ENCODE measurements around the gene RPL36AL. TPM values are rescaled to one million over a fixed set of nuclear protein-coding genes. Genes with fewer than 3 reads are reported as not detected.
A peak's percentile ranks its signal among the peaks of the same experiment; 100 is the strongest.
"Not testable (repeated sequence)": the region's sequence is repeated elsewhere in the genome, so short reads cannot be mapped to it uniquely, and the experiment has no call there.

RPL36AL gene
- total and polyA plus RNA-seq, 2 experiments from 2014 or later: 92.5 to 253 TPM

GRCh38 chr14:49621114-49621881 is 872 bp upstream of the RPL36AL start:
- Histone ChIP-seq H3K9ac (peak overlapping the region; percentile 94), H3K27me3 (replicated peaks; ENCODE audit: insufficient read depth) (no peaks in the 10 kb centered on the region), H3K79me2 (ENCODE audit: insufficient read depth) (peaks cover 95% of the 10 kb centered on the region), H3K9me3 (ENCODE audit: low read depth) (no peaks in the 10 kb centered on the region), H3K4me2 (ENCODE audit: unreplicated experiment) (peak overlapping the region; percentile 90), H3K4me3 (peak overlapping the region; percentile 90), H2AFZ (peak overlapping the region; percentile 76), H4K20me1 (ENCODE audit: insufficient read depth) (no peaks in the 10 kb centered on the region), H3K36me3 (ENCODE audit: low read depth) (peaks cover 21% of the 10 kb centered on the region), H3F3A (ENCODE audit: insufficient read depth) (peaks cover 55% of the 10 kb centered on the region), H3K27ac (peak overlapping the region; percentile 96), H3K4me1 (ENCODE audit: insufficient read depth) (peaks cover 51% of the 10 kb centered on the region), H3K9me2 (ENCODE audit: insufficient read depth) (no peaks in the 10 kb centered on the region)
- no peak for TF ChIP-seq EZH2phosphoT487 (IDR thresholded peaks at IDR 0.05; ENCODE audit: insufficient read depth, low read depth)
- no peak for TF ChIP-seq EZH2 (IDR thresholded peaks at IDR 0.05; ENCODE audit: insufficient read depth, poor library complexity, severe bottlenecking)
- in situ Hi-C loops (cut with MboI): no loop called here
- peak; percentile 76 for DNase-seq
- WGBS, 2 experiments (ENCODE audit: low coverage in 1 of 2, low lambda C conversion rate in 2 of 2, missing lambda C conversion rate in 2 of 2): 4 to 5% methylated on average over 54 to 65 of the region's 65 CpGs

- Histone ChIP-seq H3K9me2 (ENCODE audit: insufficient read depth) (no peaks in the 10 kb centered on the region), H3K4me3 (peak overlapping the region; percentile 90), H3K27me3 (replicated peaks; ENCODE audit: insufficient read depth) (no peaks in the 10 kb centered on the region), H3F3A (ENCODE audit: insufficient read depth) (peaks cover 63% of the 10 kb centered on the region), H3K36me3 (ENCODE audit: low read depth) (peaks cover 18% of the 10 kb centered on the region), H3K27ac (peak overlapping the region; percentile 96), H3K9me3 (ENCODE audit: low read depth) (no peaks in the 10 kb centered on the region), H3K4me2 (ENCODE audit: unreplicated experiment) (peak overlapping the region; percentile 85), H4K20me1 (ENCODE audit: insufficient read depth) (no peaks in the 10 kb centered on the region), H3K9ac (peak overlapping the region; percentile 94), H2AFZ (peak overlapping the region; percentile 75), H3K79me2 (ENCODE audit: insufficient read depth) (peaks cover 83% of the 10 kb centered on the region), H3K4me1 (ENCODE audit: insufficient read depth) (peaks cover 51% of the 10 kb centered on the region)
- 5 to 6% methylated on average over 11 of the region's 11 CpGs for WGBS, 2 experiments (ENCODE audit: low coverage in 1 of 2, low lambda C conversion rate in 2 of 2, missing lambda C conversion rate in 2 of 2)
- in situ Hi-C loops (cut with MboI): no loop called here
- TF ChIP-seq EZH2phosphoT487 (IDR thresholded peaks at IDR 0.05; ENCODE audit: insufficient read depth, low read depth): no peak
- DNase-seq: peak; percentile 19
These were observed 696 bp downstream of the RPL36AL start for GRCh38 chr14:49619730-49620129.

- H4K20me1 ChIP-seq (ENCODE audit: insufficient read depth); H3K9me3 ChIP-seq (ENCODE audit: low read depth); H3K9me2 ChIP-seq (ENCODE audit: insufficient read depth); H3K27me3 ChIP-seq (replicated peaks; ENCODE audit: insufficient read depth); in situ Hi-C loops (cut with MboI); H2AFZ ChIP-seq; DNase-seq: not testable (repeated sequence)
- Histone ChIP-seq H3K4me3 (peak overlapping the region; percentile 90), H3F3A (ENCODE audit: insufficient read depth) (peaks cover 63% of the 10 kb centered on the region), H3K4me2 (ENCODE audit: unreplicated experiment) (peak overlapping the region; percentile 85), H3K4me1 (ENCODE audit: insufficient read depth) (peaks cover 49% of the 10 kb centered on the region), H3K79me2 (ENCODE audit: insufficient read depth) (peaks cover 79% of the 10 kb centered on the region), H3K27ac (peak overlapping the region; percentile 96), H3K9ac (peak overlapping the region; percentile 94), H3K36me3 (ENCODE audit: low read depth) (peaks cover 18% of the 10 kb centered on the region)
- WGBS, 2 experiments (ENCODE audit: low coverage in 1 of 2, low lambda C conversion rate in 2 of 2, missing lambda C conversion rate in 2 of 2): 81 to 84% methylated on average over 18 to 19 of the region's 19 CpGs
These were observed 1.2 kb downstream of the RPL36AL start for GRCh38 chr14:49619273-49619672.

- H3K79me2 ChIP-seq (ENCODE audit: insufficient read depth): peaks cover 70% of the 10 kb centered on the region
- no peaks in the 10 kb centered on the region for H4K20me1 ChIP-seq (ENCODE audit: insufficient read depth)
- DNase-seq: no peak
- no peaks in the 10 kb centered on the region for H3K9me2 ChIP-seq (ENCODE audit: insufficient read depth)
- H3K4me2 ChIP-seq (ENCODE audit: unreplicated experiment): peak overlapping the region; percentile 85
- peaks cover 53% of the 10 kb centered on the region for H3F3A ChIP-seq (ENCODE audit: insufficient read depth)
- H3K9ac ChIP-seq: no peak overlapping the region
- TF ChIP-seq EZH2phosphoT487 (IDR thresholded peaks at IDR 0.05; ENCODE audit: insufficient read depth, low read depth) (no peak), EZH2 (IDR thresholded peaks at IDR 0.05; ENCODE audit: insufficient read depth, poor library complexity, severe bottlenecking) (no peak)
- no peaks in the 10 kb centered on the region for H3K27me3 ChIP-seq (replicated peaks; ENCODE audit: insufficient read depth)
- in situ Hi-C loops (cut with MboI): no loop called here
- no peaks in the 10 kb centered on the region for H3K9me3 ChIP-seq (ENCODE audit: low read depth)
- H3K4me1 ChIP-seq (ENCODE audit: insufficient read depth): peaks cover 36% of the 10 kb centered on the region
- 91 to 93% methylated on average over 6 of the region's 6 CpGs for WGBS, 2 experiments (ENCODE audit: low coverage in 1 of 2, low lambda C conversion rate in 2 of 2, missing lambda C conversion rate in 2 of 2)
- H2AFZ ChIP-seq: no peak overlapping the region
- peak overlapping the region; percentile 66 for H3K27ac ChIP-seq
- peaks cover 18% of the 10 kb centered on the region for H3K36me3 ChIP-seq (ENCODE audit: low read depth)
- H3K4me3 ChIP-seq: peak overlapping the region; percentile 46; the same call in 1 of the 2 replicates
These were observed 2.4 kb downstream of the RPL36AL start for GRCh38 chr14:49617852-49618519.

Data from GM23248 (cell line).